OCI-LY1 (cell line): Measurements from ENCODE around the gene FARS2.

ENCODE experiments used
- H2AFZ ChIP-seq: fragments of 200-600 bp; sonication (generic), shearing (Covaris generic); 2 replicates; pipeline ENCODE4 v1.6.0; 2014; ENCODE audit warnings: antibody characterized with exemption, mild to moderate bottlenecking, low read length
- H3F3A ChIP-seq: fragments of 200-600 bp; sonication (generic), shearing (Covaris generic); 2 replicates; pipeline ENCODE4 v1.6.0; 2014; ENCODE audit warnings: mild to moderate bottlenecking, antibody characterized with exemption, low read length, moderate library complexity; ENCODE audit not compliant: insufficient read depth
- H3K27ac ChIP-seq: fragments of 200-600 bp; sonication (generic); 2 replicates; pipeline ENCODE4 v1.5.1; 2014; ENCODE audit warnings: low read length, mixed run types, mild to moderate bottlenecking, low read depth; ENCODE audit not compliant: poor library complexity, severe bottlenecking
- H3K27me3 ChIP-seq: fragments of 200-600 bp; sonication (generic); 2 replicates; pipeline ENCODE4 v1.6.0; 2014; ENCODE audit warnings: antibody characterized with exemption, mild to moderate bottlenecking, low read length, moderate library complexity; ENCODE audit not compliant: insufficient read depth
- H3K36me3 ChIP-seq: fragments of 200-600 bp; sonication (generic); 2 replicates; pipeline ENCODE4 v1.6.1; 2014; ENCODE audit warnings: mild to moderate bottlenecking, antibody characterized with exemption, low read length, moderate library complexity, mixed read lengths; ENCODE audit not compliant: insufficient read depth
- H3K4me1 ChIP-seq: fragments of 200-600 bp; sonication (generic); 2 replicates; pipeline ENCODE4 v1.5.1; 2014; ENCODE audit warnings: mild to moderate bottlenecking, low read length, moderate library complexity; ENCODE audit not compliant: insufficient read depth, severe bottlenecking
- H3K4me2 ChIP-seq: fragments of 200-600 bp; sonication (generic), shearing (Covaris generic); 2 replicates; pipeline ENCODE4 v1.6.1; 2014; ENCODE audit warnings: low read length
- H3K4me3 ChIP-seq: fragments of 200-600 bp; sonication (generic); 2 replicates; pipeline ENCODE4 v1.5.1; 2014; ENCODE audit warnings: low read length, low read depth, mild to moderate bottlenecking, mixed read lengths; ENCODE audit not compliant: poor library complexity, severe bottlenecking
- H3K79me2 ChIP-seq: fragments of 200-600 bp; shearing (Covaris generic); 2 replicates; pipeline ENCODE4 v1.6.1; 2016; ENCODE audit warnings: mixed run types, low read length, mixed read lengths; ENCODE audit not compliant: insufficient read depth
- H3K9ac ChIP-seq: fragments of 200-600 bp; sonication (generic), shearing (Covaris generic); 2 replicates; pipeline ENCODE4 v1.6.1; 2014; ENCODE audit warnings: mild to moderate bottlenecking, low read length, mixed read lengths
- H3K9me2 ChIP-seq: fragments of 200-600 bp; sonication (generic), shearing (Covaris generic); 2 replicates; pipeline ENCODE4 v1.6.1; 2014; ENCODE audit warnings: low read depth, mild to moderate bottlenecking, low read length, mixed read lengths
- H3K9me3 ChIP-seq: fragments of 200-600 bp; shearing (Covaris generic); 2 replicates; pipeline ENCODE4 v1.6.1; 2014; ENCODE audit warnings: low read length, mixed read lengths
- H4K20me1 ChIP-seq: fragments of 200-600 bp; sonication (generic), shearing (Covaris generic); 2 replicates; pipeline ENCODE4 v1.6.0; 2016; ENCODE audit warnings: mild to moderate bottlenecking, low read length; ENCODE audit not compliant: insufficient read depth
- EZH2 ChIP-seq: fragments of 200-600 bp; sonication (generic), shearing (Covaris generic); IDR thresholded peaks from 2 replicates; pipeline ENCODE4 v1.8.0; 2017; ENCODE audit warnings: borderline replicate concordance, mixed run types, mild to moderate bottlenecking, antibody characterized with exemption, low read length, moderate library complexity, mixed read lengths
- TF ChIP-seq, protein P1 (sequence below): fragments of 200-600 bp; sonication (generic), shearing (Covaris generic); IDR thresholded peaks from 2 replicates; pipeline ENCODE4 v1.5.1; 2017; ENCODE audit warnings: mild to moderate bottlenecking, antibody characterized with exemption, low read length, moderate library complexity, mixed read lengths

Gene FARS2

DNA sequence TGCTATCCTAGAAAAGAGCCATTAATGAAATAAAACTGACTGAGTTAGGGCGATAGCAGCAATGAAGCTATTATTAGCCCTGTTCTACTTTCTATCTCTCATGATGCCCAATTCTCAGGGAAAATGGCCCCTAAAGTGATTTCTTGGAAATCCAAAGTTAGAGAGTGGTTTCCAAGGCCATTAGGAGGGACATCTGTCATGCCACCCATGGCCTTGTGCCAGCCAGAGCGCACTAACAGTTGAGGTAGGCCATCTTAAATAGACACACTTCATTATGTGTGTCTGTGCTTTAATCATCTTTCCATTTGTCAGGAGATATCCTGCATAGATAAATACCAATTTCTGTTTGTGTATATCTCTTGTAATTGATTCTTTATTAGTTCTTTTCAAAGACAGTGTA lies 483.8 kb downstream of the FARS2 start:
- Histone ChIP-seq H3K9me2 (no peaks in the 10 kb centered on the region), H3K27me3 (no peaks in the 10 kb centered on the region), H2AFZ (no peak overlapping the region), H3K9ac (no peak overlapping the region), H3K9me3 (no peaks in the 10 kb centered on the region), H4K20me1 (no peaks in the 10 kb centered on the region), H3K4me3 (no peak overlapping the region), H3F3A (no peaks in the 10 kb centered on the region), H3K4me1 (peaks cover 3% of the 10 kb centered on the region), H3K36me3 (no peaks in the 10 kb centered on the region), H3K27ac (no peak overlapping the region), H3K4me2 (no peak overlapping the region), H3K79me2 (no peaks in the 10 kb centered on the region)
- no peak for TF ChIP-seq EZH2
- TF ChIP-seq, protein P1, sequence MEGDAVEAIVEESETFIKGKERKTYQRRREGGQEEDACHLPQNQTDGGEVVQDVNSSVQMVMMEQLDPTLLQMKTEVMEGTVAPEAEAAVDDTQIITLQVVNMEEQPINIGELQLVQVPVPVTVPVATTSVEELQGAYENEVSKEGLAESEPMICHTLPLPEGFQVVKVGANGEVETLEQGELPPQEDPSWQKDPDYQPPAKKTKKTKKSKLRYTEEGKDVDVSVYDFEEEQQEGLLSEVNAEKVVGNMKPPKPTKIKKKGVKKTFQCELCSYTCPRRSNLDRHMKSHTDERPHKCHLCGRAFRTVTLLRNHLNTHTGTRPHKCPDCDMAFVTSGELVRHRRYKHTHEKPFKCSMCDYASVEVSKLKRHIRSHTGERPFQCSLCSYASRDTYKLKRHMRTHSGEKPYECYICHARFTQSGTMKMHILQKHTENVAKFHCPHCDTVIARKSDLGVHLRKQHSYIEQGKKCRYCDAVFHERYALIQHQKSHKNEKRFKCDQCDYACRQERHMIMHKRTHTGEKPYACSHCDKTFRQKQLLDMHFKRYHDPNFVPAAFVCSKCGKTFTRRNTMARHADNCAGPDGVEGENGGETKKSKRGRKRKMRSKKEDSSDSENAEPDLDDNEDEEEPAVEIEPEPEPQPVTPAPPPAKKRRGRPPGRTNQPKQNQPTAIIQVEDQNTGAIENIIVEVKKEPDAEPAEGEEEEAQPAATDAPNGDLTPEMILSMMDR = no peak

DNA sequence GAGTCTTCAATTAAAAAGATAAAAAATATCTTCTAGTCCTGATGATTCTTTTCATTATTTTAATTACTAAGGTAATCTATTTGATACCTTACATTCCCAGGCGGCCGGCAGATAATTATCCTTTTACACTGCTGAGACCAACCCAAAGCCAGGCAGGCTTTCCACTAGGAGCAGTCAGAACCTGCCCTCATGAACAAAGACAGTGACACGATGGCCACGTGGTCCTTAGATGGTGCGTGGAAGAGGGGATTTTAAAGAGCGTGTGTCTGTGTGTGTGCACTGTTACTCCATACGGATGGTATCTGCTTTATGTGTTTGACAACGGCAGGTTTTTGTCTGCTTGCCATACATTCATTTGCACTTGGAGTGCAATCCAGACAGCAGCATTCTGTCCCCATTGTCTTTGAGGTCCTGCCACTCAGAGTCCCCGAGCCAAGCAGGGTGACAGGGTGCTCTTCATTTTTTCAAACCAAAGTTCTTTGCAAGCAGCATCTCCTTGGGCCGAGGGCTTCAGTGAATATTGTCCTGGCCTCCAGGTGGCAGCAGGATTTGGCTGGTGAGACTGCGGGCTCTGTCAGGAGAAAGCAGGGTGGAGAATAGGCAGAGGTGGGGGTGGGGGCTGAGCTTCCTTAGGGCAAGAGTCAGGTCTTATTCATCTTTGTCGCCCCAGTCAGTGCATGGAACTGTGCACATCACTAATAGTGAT lies 484.9 kb downstream of the FARS2 start:
- H3K4me1 ChIP-seq = peaks cover 3% of the 10 kb centered on the region
- H3F3A ChIP-seq = no peaks in the 10 kb centered on the region
- no peaks in the 10 kb centered on the region for H3K27me3 ChIP-seq
- no peaks in the 10 kb centered on the region for H4K20me1 ChIP-seq
- no peaks in the 10 kb centered on the region for H3K9me2 ChIP-seq
- H3K9ac ChIP-seq = no peak overlapping the region
- H3K79me2 ChIP-seq = no peaks in the 10 kb centered on the region
- no peak overlapping the region for H3K27ac ChIP-seq
- H2AFZ ChIP-seq = no peak overlapping the region
- H3K4me3 ChIP-seq = no peak overlapping the region
- H3K36me3 ChIP-seq = no peaks in the 10 kb centered on the region
- TF ChIP-seq EZH2 = no peak
- TF ChIP-seq, protein P1 = peak; percentile 56
- no peak overlapping the region for H3K4me2 ChIP-seq
- H3K9me3 ChIP-seq = no peaks in the 10 kb centered on the region

DNA sequence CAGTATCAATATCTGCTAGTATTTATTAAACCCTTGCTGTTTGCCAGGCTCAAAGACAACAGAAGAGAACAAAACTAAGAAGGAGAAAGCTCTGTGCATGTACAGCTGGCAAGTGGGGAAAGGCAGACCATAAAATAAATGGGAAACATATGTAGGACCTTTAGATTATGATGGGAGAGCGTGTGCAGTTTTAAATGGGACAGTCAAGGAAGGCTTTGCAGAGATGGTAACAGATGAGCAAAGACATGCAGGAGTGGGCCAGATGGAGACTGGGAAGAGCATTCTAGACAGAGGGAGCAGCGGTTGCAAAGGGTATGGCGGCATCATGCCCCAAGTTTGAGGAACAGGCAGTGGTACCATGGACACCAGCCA lies 485.4 kb downstream of the FARS2 start:
- H3K4me2 ChIP-seq = no peak overlapping the region
- H3K4me3 ChIP-seq = no peak overlapping the region
- H4K20me1 ChIP-seq = no peaks in the 10 kb centered on the region
- no peak overlapping the region for H3K9ac ChIP-seq
- H3K27me3 ChIP-seq = no peaks in the 10 kb centered on the region
- no peaks in the 10 kb centered on the region for H3K79me2 ChIP-seq
- no peak overlapping the region for H2AFZ ChIP-seq
- H3K9me2 ChIP-seq = no peaks in the 10 kb centered on the region
- H3K27ac ChIP-seq = no peak overlapping the region
- H3K9me3 ChIP-seq = no peaks in the 10 kb centered on the region
- TF ChIP-seq, protein P1 = no peak
- no peak for TF ChIP-seq EZH2
- H3K4me1 ChIP-seq = peaks cover 3% of the 10 kb centered on the region
- H3K36me3 ChIP-seq = no peaks in the 10 kb centered on the region
- H3F3A ChIP-seq = no peaks in the 10 kb centered on the region
